Activated CD4-positive, alpha-beta memory T cell treated with anti-CD3 and anti-CD28 coated beads, Interleukin-2, amount 10 ng/mL, durations not matched to agents 7 days and 5 days (primary cell): ENCODE results near the gene CACNA2D3. TPM values are rescaled to one million over a fixed set of nuclear protein-coding genes. Genes with fewer than 3 reads are reported as not detected.

Experiments
- CTCF ChIA-PET: fragments of 350-600 bp; sonication (Branson Sonifier 250); formaldehyde crosslinking; loops from one replicate; lab custom pipeline; 2021; ENCODE audit warnings: antibody characterized with exemption, inconsistent platforms; lab: Charles Lee
- POLR2A ChIA-PET: fragments of 350-600 bp; sonication (Branson Sonifier 250); formaldehyde crosslinking; loops from one replicate; lab custom pipeline; 2021; ENCODE audit warnings: antibody characterized with exemption; lab: Charles Lee
- DNase-seq: peaks from one replicate; pipeline ENCODE4 v3.0.0-alpha.2; 2020
- H3K27ac Mint-ChIP-seq: one replicate; pipeline ENCODE4 v1.8.0; 2021; ENCODE audit warnings: mild to moderate bottlenecking, mixed read lengths
- H3K27me3 Mint-ChIP-seq: one replicate; pipeline ENCODE4 v1.8.0; 2021; ENCODE audit warnings: mixed read lengths
- H3K36me3 Mint-ChIP-seq: one replicate; pipeline ENCODE4 v1.8.0; 2021; ENCODE audit warnings: low read depth, mixed read lengths
- H3K4me1 Mint-ChIP-seq: one replicate; pipeline ENCODE4 v1.8.0; 2021; ENCODE audit warnings: mixed read lengths
- H3K4me3 Mint-ChIP-seq: one replicate; pipeline ENCODE4 v1.8.0; 2021; ENCODE audit warnings: mild to moderate bottlenecking, mixed read lengths
- H3K9me3 Mint-ChIP-seq: one replicate; pipeline ENCODE4 v1.8.0; 2021; ENCODE audit warnings: mixed read lengths
- total RNA-seq, 2 experiments: library from RNA; stranded (reverse); gene quantifications; one replicate each; pipeline ENCODE4 v1.2.3, GENCODE V29; 2021

The CACNA2D3 gene
- total RNA-seq, 2 experiments from 2014 or later: not detected

DNA sequence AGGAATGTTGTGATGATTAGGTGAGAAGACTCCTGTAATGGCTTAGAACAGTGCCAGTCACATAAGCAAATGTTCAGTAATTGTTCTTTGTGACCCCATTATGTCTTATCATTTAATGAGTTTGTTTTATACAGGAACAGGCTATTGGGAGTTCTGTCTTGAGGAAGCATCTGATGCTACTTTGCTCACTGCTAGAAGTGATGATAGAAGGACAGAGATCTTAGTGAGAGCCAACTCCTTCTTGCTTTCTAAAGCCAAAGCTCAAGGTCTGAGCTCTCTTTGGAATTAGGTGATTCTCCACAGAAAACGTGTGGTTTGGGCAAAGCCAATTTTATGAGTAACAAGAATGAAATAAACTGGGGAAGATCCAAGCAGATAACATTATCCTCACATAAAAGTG is 590.7 kb downstream of the CACNA2D3 start:
- H3K9me3 Mint-ChIP-seq: peaks cover 3% of the 10 kb centered on the region
- H3K27ac Mint-ChIP-seq: no peak overlapping the region
- no peaks in the 10 kb centered on the region for H3K4me1 Mint-ChIP-seq
- no peak overlapping the region for H3K4me3 Mint-ChIP-seq
- DNase-seq: no peak
- CTCF ChIA-PET: no interaction called here
- no peaks in the 10 kb centered on the region for H3K36me3 Mint-ChIP-seq
- no peaks in the 10 kb centered on the region for H3K27me3 Mint-ChIP-seq
- POLR2A ChIA-PET: no interaction called here

- Mint-ChIP-seq H3K4me3 (no peak overlapping the region), H3K9me3 (peaks cover 3% of the 10 kb centered on the region), H3K4me1 (no peaks in the 10 kb centered on the region), H3K27ac (no peak overlapping the region), H3K27me3 (no peaks in the 10 kb centered on the region), H3K36me3 (no peaks in the 10 kb centered on the region)
- ChIA-PET POLR2A (no interaction called here), CTCF (no interaction called here)
- DNase-seq: no peak
Observed at GRCh38 chr3:54713455-54713854, 591.1 kb downstream of the CACNA2D3 start.

- CTCF ChIA-PET: no interaction called here
- H3K4me1 Mint-ChIP-seq: no peaks in the 10 kb centered on the region
- no peak for DNase-seq
- H3K27ac Mint-ChIP-seq: no peak overlapping the region
- POLR2A ChIA-PET: no interaction called here
- no peaks in the 10 kb centered on the region for H3K36me3 Mint-ChIP-seq
- H3K9me3 Mint-ChIP-seq: peaks cover 3% of the 10 kb centered on the region
- no peak overlapping the region for H3K4me3 Mint-ChIP-seq
- no peaks in the 10 kb centered on the region for H3K27me3 Mint-ChIP-seq
Observed at GRCh38 chr3:54714035-54714434, 591.7 kb downstream of the CACNA2D3 start.

DNA sequence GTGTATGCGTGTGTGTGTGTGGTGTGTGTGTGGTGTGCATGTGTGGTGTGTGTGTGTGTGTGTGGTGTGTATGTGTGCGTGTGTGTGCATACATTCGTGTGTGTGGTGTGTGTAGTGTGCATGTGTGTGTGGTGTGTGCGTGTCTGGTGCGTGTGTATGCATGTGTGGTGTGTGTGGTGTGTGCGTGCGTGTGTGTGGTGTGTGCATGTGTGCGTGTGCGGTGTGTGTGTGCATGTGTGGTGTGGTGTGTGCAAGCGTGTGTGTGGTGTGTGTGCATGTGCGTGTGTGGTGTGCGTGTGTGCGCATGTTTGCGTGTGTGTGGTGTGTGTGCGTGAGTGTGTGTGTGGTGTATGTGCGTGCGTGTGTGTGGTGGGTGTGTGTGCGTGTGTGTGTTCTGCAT is 595.2 kb downstream of the CACNA2D3 start:
- H3K4me1 Mint-ChIP-seq: no peaks in the 10 kb centered on the region
- H3K27ac Mint-ChIP-seq: no peak overlapping the region
- no peak overlapping the region for H3K4me3 Mint-ChIP-seq
- H3K36me3 Mint-ChIP-seq: no peaks in the 10 kb centered on the region
- no peaks in the 10 kb centered on the region for H3K27me3 Mint-ChIP-seq
- ChIA-PET POLR2A (no interaction called here), CTCF (no interaction called here)
- H3K9me3 Mint-ChIP-seq: peaks cover 3% of the 10 kb centered on the region
- no peak for DNase-seq

- Mint-ChIP-seq H3K4me3 (no peak overlapping the region), H3K9me3 (no peaks in the 10 kb centered on the region), H3K27ac (no peak overlapping the region), H3K4me1 (no peaks in the 10 kb centered on the region), H3K27me3 (no peaks in the 10 kb centered on the region), H3K36me3 (no peaks in the 10 kb centered on the region)
- DNase-seq: no peak
- ChIA-PET CTCF (no interaction called here), POLR2A (no interaction called here)
Observed at GRCh38 chr3:54719914-54720313, 597.6 kb downstream of the CACNA2D3 start.

DNA sequence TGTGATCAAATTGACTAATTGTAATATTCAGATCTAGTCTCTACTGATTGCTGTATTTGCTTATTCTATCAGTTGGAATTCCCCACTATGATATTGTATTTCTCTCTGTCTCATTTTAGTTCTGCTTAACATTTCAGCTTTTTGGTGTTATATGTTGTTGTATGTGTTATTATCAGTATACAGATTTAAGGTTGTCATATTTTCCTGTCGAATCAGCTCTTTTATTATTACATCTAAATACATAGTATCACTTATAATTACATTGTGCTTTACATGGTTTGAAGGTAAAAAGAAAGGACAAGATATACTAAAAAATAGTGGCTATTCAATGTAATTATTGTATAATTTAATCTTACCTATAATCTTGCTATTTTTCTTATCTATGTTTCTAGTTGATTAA is 598.3 kb downstream of the CACNA2D3 start:
- H3K36me3 Mint-ChIP-seq: no peaks in the 10 kb centered on the region
- ChIA-PET POLR2A (no interaction called here), CTCF (no interaction called here)
- H3K9me3 Mint-ChIP-seq: peaks cover under 1% of the 10 kb centered on the region
- H3K27me3 Mint-ChIP-seq: no peaks in the 10 kb centered on the region
- H3K4me3 Mint-ChIP-seq: no peak overlapping the region
- H3K4me1 Mint-ChIP-seq: no peaks in the 10 kb centered on the region
- H3K27ac Mint-ChIP-seq: no peak overlapping the region
- no peak for DNase-seq

DNA sequence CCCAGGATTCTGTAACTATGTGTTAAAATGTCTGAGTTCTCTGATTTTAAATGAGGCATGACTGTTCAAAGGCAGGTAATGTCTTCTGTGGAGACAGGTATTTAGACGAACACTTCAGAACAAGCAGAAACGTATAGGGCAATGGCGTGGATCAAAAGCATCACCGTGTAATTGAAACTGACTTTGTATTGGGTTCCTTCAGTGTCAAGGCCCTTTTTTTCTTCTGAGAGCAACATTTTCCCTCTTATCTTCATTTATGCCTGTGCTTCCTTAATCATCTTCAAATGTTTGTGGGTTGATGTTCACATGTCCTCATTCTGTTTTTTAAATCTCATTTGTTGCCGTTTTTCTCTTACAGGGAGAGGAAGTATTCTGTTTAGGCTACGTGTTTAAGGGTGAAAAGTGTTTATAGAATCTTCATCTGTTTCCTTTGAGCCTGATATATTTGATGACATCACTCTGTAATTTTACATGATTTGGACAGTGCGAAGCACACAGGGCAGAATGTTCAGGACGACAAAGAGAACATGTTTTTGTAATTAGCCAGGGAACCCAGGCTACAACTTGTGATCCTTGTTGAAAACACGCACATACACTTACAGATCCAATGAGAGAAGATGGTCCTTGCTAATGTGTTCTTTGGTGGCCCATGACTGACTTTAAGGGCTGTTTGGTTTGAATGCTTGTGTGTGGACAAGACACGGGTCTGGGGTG is 609.5 kb downstream of the CACNA2D3 start:
- CTCF ChIA-PET: no interaction called here
- POLR2A ChIA-PET: no interaction called here
- H3K27ac Mint-ChIP-seq: no peak overlapping the region
- DNase-seq: no peak
- peaks cover 13% of the 10 kb centered on the region for H3K9me3 Mint-ChIP-seq
- no peaks in the 10 kb centered on the region for H3K27me3 Mint-ChIP-seq
- no peaks in the 10 kb centered on the region for H3K36me3 Mint-ChIP-seq
- no peak overlapping the region for H3K4me3 Mint-ChIP-seq
- no peaks in the 10 kb centered on the region for H3K4me1 Mint-ChIP-seq

DNA sequence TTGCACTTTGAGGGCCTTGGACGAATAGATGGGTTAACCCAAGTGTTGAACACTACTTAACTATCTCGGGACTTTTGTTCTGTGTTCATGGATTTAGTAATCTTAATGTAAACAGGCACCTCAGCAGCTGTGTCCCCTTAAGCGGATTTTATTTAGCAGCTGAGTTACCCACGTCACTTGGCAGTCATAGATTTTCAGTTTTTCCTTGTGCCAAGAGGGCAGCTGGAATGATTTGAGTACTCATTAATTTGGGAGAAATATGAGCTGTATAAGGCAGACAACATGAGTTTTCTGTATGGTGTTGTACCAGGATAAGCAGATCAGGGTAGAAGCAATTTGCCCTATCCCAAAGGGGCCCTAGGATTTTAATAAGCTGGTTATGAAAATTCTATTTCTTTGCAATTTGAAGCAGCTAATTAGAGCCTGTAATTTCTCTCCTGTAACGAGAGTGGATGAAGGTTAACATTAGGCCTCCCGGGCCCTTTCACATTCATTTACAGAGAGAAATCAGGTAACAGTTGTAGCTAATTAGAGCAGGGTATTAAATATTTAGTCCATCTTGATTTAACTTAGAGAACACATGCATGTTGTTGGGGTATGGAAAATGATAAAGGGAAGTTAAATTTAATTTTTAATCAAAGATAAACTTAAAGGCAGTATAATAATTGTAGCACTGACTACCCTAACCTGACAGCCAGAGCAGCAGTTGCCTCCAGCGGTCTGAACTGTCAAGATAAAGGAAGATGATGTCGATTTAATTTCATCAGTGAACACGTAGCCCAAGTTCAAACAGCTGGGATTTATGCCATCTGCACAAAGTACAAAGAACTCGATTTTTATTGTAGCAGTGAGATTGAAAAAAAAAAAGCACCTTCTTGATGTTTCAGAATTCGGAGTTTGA is 611.0 kb downstream of the CACNA2D3 start:
- POLR2A ChIA-PET: no interaction called here
- no peak for DNase-seq
- no peaks in the 10 kb centered on the region for H3K4me1 Mint-ChIP-seq
- CTCF ChIA-PET: no interaction called here
- H3K9me3 Mint-ChIP-seq: peaks cover 9% of the 10 kb centered on the region
- H3K36me3 Mint-ChIP-seq: no peaks in the 10 kb centered on the region
- H3K4me3 Mint-ChIP-seq: no peak overlapping the region
- no peaks in the 10 kb centered on the region for H3K27me3 Mint-ChIP-seq
- no peak overlapping the region for H3K27ac Mint-ChIP-seq

GRCh38 chr3:54736459-54736858 is 614.1 kb downstream of the CACNA2D3 start:
- H3K4me3 Mint-ChIP-seq: no peak overlapping the region
- no peaks in the 10 kb centered on the region for H3K4me1 Mint-ChIP-seq
- peaks cover 2% of the 10 kb centered on the region for H3K9me3 Mint-ChIP-seq
- no peaks in the 10 kb centered on the region for H3K27me3 Mint-ChIP-seq
- ChIA-PET POLR2A (no interaction called here), CTCF (no interaction called here)
- no peak for DNase-seq
- H3K27ac Mint-ChIP-seq: no peak overlapping the region
- H3K36me3 Mint-ChIP-seq: no peaks in the 10 kb centered on the region

- Mint-ChIP-seq H3K9me3 (peaks cover 2% of the 10 kb centered on the region), H3K4me3 (no peak overlapping the region), H3K4me1 (no peaks in the 10 kb centered on the region), H3K36me3 (no peaks in the 10 kb centered on the region), H3K27me3 (no peaks in the 10 kb centered on the region), H3K27ac (no peak overlapping the region)
- ChIA-PET CTCF (no interaction called here), POLR2A (no interaction called here)
- DNase-seq: no peak
Observed at GRCh38 chr3:54743755-54744154, 621.4 kb downstream of the CACNA2D3 start.

DNA sequence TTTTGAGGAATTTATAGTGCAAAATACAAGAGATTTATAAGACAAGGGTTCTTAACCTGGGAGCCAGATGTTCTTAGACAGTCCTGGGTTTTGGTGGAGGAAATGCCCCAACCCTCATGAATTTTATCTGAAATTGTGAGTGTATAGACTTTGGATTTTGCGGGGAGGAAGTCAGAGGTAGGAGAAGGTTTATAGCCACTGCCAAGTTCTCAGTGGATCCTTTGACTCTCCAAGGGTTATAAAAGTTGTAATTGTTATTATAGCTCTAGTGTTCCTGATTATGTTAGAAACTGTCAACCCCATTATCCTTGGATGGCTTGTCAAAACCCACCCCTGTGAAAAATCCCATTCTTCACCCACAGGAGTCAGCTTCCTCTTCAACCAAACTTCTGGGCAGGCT is 621.9 kb downstream of the CACNA2D3 start:
- Mint-ChIP-seq H3K4me3 (no peak overlapping the region), H3K27me3 (no peaks in the 10 kb centered on the region), H3K9me3 (peaks cover 2% of the 10 kb centered on the region), H3K27ac (no peak overlapping the region), H3K36me3 (no peaks in the 10 kb centered on the region), H3K4me1 (no peaks in the 10 kb centered on the region)
- DNase-seq: no peak
- POLR2A ChIA-PET: no interaction called here
- CTCF ChIA-PET: no interaction called here

DNA sequence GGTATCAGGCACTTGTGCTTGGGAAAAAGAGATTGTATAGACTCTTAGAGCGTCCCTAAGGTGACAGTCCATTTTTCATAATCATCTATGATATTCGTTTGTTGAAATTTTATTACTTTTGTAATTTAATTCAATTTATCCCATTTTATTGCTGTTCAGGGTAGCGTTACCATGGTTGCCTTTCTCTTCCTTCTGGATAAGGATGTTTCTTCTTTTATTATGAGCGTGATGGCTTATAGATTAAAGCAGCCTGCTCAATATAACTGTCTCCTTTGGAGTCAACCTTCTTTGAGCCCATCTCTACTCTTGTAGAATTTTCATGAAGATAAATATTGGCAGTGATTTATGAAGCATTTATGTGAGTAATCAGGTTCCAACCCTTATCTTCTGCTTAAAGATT is 623.5 kb downstream of the CACNA2D3 start:
- Mint-ChIP-seq H3K36me3 (no peaks in the 10 kb centered on the region), H3K9me3 (peaks cover 2% of the 10 kb centered on the region), H3K27ac (no peak overlapping the region), H3K4me1 (no peaks in the 10 kb centered on the region), H3K4me3 (no peak overlapping the region), H3K27me3 (no peaks in the 10 kb centered on the region)
- ChIA-PET CTCF (no interaction called here), POLR2A (no interaction called here)
- DNase-seq: no peak

GRCh38 chr3:54746722-54747121 is 624.4 kb downstream of the CACNA2D3 start:
- no peak for DNase-seq
- no peak overlapping the region for H3K4me3 Mint-ChIP-seq
- no peak overlapping the region for H3K27ac Mint-ChIP-seq
- H3K9me3 Mint-ChIP-seq: peaks cover 2% of the 10 kb centered on the region
- H3K27me3 Mint-ChIP-seq: no peaks in the 10 kb centered on the region
- ChIA-PET CTCF (no interaction called here), POLR2A (no interaction called here)
- no peaks in the 10 kb centered on the region for H3K36me3 Mint-ChIP-seq
- H3K4me1 Mint-ChIP-seq: no peaks in the 10 kb centered on the region

GRCh38 chr3:54755756-54756155 is 633.4 kb downstream of the CACNA2D3 start:
- CTCF ChIA-PET: no interaction called here

More at GRCh38 chr3:54755756-54756155, 633.4 kb downstream of the CACNA2D3 start:
- Mint-ChIP-seq H3K27ac (no peak overlapping the region), H3K36me3 (no peaks in the 10 kb centered on the region), H3K4me1 (no peaks in the 10 kb centered on the region), H3K4me3 (no peak overlapping the region), H3K9me3 (peaks cover 3% of the 10 kb centered on the region), H3K27me3 (no peaks in the 10 kb centered on the region)
- no peak for DNase-seq
- POLR2A ChIA-PET: no interaction called here
